ENCODE results near the gene MOB1B.

MOB1B gene

GRCh38 chr4:70901984-70902576 lies at the start of gene MOB1B:
Gene MOB1B (plus strand): TSS chr4:70902369. CDS start chr4:70902537, 168 bp downstream.
- peak within 1 kb of the TSS; percentile 86 to 91 for H3K9ac ChIP-seq (ENCODE audit: low read length in 2 of 2)
- H3K27ac ChIP-seq (ENCODE audit: low read length): peak within 1 kb of the TSS; percentile 86
- H3K4me1 ChIP-seq (ENCODE audit: control insufficient read depth, insufficient read depth, low read length): peaks cover 5% of the 10 kb centered on the region
- H3K36me3 ChIP-seq (ENCODE audit: control insufficient read depth in 2 of 2, insufficient read depth in 2 of 2, low read length in 2 of 2): peaks cover 0 to 4% of the 10 kb centered on the region in 2 donors
- no peaks in the 10 kb centered on the region for H3K27me3 ChIP-seq (ENCODE audit: control insufficient read depth in 1 of 2, insufficient read depth in 2 of 2, low read length in 2 of 2)
- no peaks in the 10 kb centered on the region for H3K9me3 ChIP-seq (ENCODE audit: control insufficient read depth in 2 of 2, low read length in 2 of 2)
- H3K4me3 ChIP-seq (ENCODE audit: low read length in 2 of 2): peak within 1 kb of the TSS; percentile 91 to 98

DNA sequence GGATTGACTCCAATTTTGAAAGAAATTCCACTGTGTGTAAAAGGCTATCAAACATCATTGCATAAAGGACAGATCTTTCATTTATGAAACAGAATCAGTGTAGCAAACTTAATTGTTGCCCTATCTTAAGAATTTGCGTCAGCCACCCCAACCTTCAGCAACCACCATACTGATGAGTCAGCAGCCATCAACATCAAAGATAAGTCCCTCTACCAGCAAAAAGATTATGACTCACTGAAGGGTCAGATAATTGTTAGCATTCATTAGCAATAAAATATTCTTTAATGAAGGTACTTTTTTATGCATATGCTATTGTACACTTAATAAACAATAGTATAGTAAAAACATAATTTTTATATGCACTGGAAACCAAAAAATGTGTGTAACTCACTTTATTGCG lies 46.7 kb upstream of the MOB1B start:
- H3K4me1 ChIP-seq (ENCODE audit: control insufficient read depth, insufficient read depth, low read length): no peaks in the 10 kb centered on the region
- H3K27ac ChIP-seq (ENCODE audit: low read length): no peak overlapping the region
- no peak overlapping the region for H3K4me3 ChIP-seq (ENCODE audit: low read length in 2 of 2)
- H3K27me3 ChIP-seq (ENCODE audit: control insufficient read depth in 1 of 2, insufficient read depth in 2 of 2, low read length in 2 of 2): no peaks in the 10 kb centered on the region
- no peaks in the 10 kb centered on the region for H3K9me3 ChIP-seq (ENCODE audit: control insufficient read depth in 2 of 2, low read length in 2 of 2)
- no peak overlapping the region for H3K9ac ChIP-seq (ENCODE audit: low read length in 2 of 2)
- no peaks in the 10 kb centered on the region for H3K36me3 ChIP-seq (ENCODE audit: control insufficient read depth in 2 of 2, insufficient read depth in 2 of 2, low read length in 2 of 2)

DNA sequence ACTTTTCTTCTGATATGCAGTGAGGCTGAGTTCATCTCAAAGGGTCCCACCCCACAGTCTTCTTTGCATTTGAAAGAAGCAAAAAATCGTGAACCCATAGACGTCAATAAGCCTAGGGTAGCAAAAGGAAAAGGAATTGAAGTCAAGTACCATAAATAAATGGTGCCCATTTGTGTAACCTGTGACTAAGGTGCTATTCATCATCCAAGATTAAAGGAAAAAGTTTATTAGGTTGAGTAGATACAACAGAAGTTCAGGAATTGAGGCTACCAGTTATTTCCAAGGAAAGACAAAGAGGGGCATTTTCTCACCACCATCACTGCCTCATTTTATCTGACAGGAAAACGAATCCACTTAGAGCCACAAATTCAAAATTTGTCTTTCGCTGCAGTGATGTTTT lies 43.7 kb upstream of the MOB1B start:
- Histone ChIP-seq H3K27ac (ENCODE audit: low read length) (no peak overlapping the region), H3K27me3 (ENCODE audit: control insufficient read depth in 1 of 2, insufficient read depth in 2 of 2, low read length in 2 of 2) (no peaks in the 10 kb centered on the region), H3K4me3 (ENCODE audit: low read length in 2 of 2) (no peak overlapping the region)

DNA sequence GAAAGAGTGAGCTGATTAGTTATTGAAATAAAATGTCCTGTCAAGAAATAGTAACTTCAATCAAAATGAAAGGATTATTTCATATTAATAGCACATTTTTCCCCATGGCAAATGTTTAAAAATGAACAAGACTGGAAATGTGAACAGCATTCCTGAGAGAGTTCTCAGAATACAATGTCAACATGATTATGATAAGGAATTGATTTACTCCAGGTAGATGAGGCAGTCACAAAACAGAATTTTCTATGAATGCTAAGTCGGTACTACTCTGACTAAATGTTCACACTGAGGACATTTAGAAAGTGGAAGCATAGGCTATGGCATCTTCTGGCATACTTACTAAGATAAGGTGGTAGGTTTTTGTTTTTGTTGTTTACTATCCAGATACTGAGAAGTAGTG lies 43.1 kb upstream of the MOB1B start:
- Histone ChIP-seq H3K4me3 (ENCODE audit: low read length in 2 of 2) (no peak overlapping the region), H3K36me3 (ENCODE audit: control insufficient read depth in 2 of 2, insufficient read depth in 2 of 2, low read length in 2 of 2) (no peaks in the 10 kb centered on the region), H3K27me3 (ENCODE audit: control insufficient read depth in 1 of 2, insufficient read depth in 2 of 2, low read length in 2 of 2) (no peaks in the 10 kb centered on the region), H3K4me1 (ENCODE audit: control insufficient read depth, insufficient read depth, low read length) (no peaks in the 10 kb centered on the region), H3K9ac (ENCODE audit: low read length in 2 of 2) (no peak overlapping the region), H3K27ac (ENCODE audit: low read length) (no peak overlapping the region), H3K9me3 (ENCODE audit: control insufficient read depth in 2 of 2, low read length in 2 of 2) (no peaks in the 10 kb centered on the region)

More for the DNA sequence above, 43.7 kb upstream of the MOB1B start:
- Histone ChIP-seq H3K36me3 (ENCODE audit: control insufficient read depth in 2 of 2, insufficient read depth in 2 of 2, low read length in 2 of 2) (no peaks in the 10 kb centered on the region), H3K9me3 (ENCODE audit: control insufficient read depth in 2 of 2, low read length in 2 of 2) (no peaks in the 10 kb centered on the region), H3K4me1 (ENCODE audit: control insufficient read depth, insufficient read depth, low read length) (no peaks in the 10 kb centered on the region), H3K9ac (ENCODE audit: low read length in 2 of 2) (no peak overlapping the region)

- H3K4me3 ChIP-seq (ENCODE audit: low read length in 2 of 2): no peak overlapping the region
- H3K36me3 ChIP-seq (ENCODE audit: control insufficient read depth in 2 of 2, insufficient read depth in 2 of 2, low read length in 2 of 2): no peaks in the 10 kb centered on the region
- H3K27me3 ChIP-seq (ENCODE audit: control insufficient read depth in 1 of 2, insufficient read depth in 2 of 2, low read length in 2 of 2): no peaks in the 10 kb centered on the region
- no peaks in the 10 kb centered on the region for H3K9me3 ChIP-seq (ENCODE audit: control insufficient read depth in 2 of 2, low read length in 2 of 2)
- no peak overlapping the region for H3K9ac ChIP-seq (ENCODE audit: low read length in 2 of 2)
- no peak overlapping the region for H3K27ac ChIP-seq (ENCODE audit: low read length)
- no peaks in the 10 kb centered on the region for H3K4me1 ChIP-seq (ENCODE audit: control insufficient read depth, insufficient read depth, low read length)
Measured at GRCh38 chr4:70863099-70863790, 38.9 kb upstream of the MOB1B start.

DNA sequence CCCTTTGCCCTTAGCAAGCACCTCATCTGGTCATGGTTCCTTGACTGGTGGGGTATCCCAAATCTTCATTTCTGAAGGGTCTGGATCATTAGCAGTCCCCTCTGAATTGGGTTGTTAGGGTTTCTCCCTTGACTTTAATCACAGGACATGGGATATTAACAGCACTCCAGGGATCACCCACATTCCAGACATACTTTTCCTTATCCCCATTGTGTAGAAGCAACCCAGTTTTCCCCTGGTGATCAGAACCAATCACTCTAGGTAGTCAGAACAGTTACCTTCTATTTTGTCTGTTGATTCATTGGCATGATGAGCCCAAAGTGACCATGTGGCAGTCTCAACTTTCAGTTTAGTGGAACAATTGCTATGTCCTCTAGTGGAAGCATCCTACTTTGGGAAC lies 33.4 kb upstream of the MOB1B start:
- no peaks in the 10 kb centered on the region for H3K9me3 ChIP-seq (ENCODE audit: control insufficient read depth in 2 of 2, low read length in 2 of 2)
- no peak overlapping the region for H3K27ac ChIP-seq (ENCODE audit: low read length)
- no peaks in the 10 kb centered on the region for H3K36me3 ChIP-seq (ENCODE audit: control insufficient read depth in 2 of 2, insufficient read depth in 2 of 2, low read length in 2 of 2)
- H3K27me3 ChIP-seq (ENCODE audit: control insufficient read depth in 1 of 2, insufficient read depth in 2 of 2, low read length in 2 of 2): no peaks in the 10 kb centered on the region
- H3K4me1 ChIP-seq (ENCODE audit: control insufficient read depth, insufficient read depth, low read length): no peaks in the 10 kb centered on the region
- H3K4me3 ChIP-seq (ENCODE audit: low read length in 2 of 2): no peak overlapping the region
- no peak overlapping the region for H3K9ac ChIP-seq (ENCODE audit: low read length in 2 of 2)

DNA sequence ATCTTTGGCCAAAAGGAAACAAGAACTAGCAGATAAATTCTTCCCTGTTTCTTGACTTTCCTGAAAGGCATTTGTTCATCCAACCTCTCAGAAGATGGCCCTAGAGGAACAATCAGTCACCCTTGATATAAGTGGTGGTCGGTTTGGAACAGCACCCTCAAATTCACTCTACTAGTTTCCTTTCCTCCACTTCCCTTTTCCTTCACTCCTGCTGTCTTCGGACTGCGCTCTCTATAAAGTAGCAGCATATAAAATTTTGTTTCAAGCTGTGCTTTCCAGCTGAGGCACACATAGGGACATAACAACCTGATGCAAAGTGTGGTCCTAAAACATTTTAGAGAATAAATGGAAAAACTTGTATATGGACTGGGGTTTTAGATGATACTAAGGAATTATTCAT lies 29.0 kb upstream of the MOB1B start:
- Histone ChIP-seq H3K27ac (ENCODE audit: low read length) (no peak overlapping the region), H3K9ac (ENCODE audit: low read length in 2 of 2) (no peak overlapping the region), H3K36me3 (ENCODE audit: control insufficient read depth in 2 of 2, insufficient read depth in 2 of 2, low read length in 2 of 2) (no peaks in the 10 kb centered on the region), H3K27me3 (ENCODE audit: control insufficient read depth in 1 of 2, insufficient read depth in 2 of 2, low read length in 2 of 2) (no peaks in the 10 kb centered on the region), H3K4me3 (ENCODE audit: low read length in 2 of 2) (no peak overlapping the region), H3K9me3 (ENCODE audit: control insufficient read depth in 2 of 2, low read length in 2 of 2) (no peaks in the 10 kb centered on the region), H3K4me1 (ENCODE audit: control insufficient read depth, insufficient read depth, low read length) (no peaks in the 10 kb centered on the region)

DNA sequence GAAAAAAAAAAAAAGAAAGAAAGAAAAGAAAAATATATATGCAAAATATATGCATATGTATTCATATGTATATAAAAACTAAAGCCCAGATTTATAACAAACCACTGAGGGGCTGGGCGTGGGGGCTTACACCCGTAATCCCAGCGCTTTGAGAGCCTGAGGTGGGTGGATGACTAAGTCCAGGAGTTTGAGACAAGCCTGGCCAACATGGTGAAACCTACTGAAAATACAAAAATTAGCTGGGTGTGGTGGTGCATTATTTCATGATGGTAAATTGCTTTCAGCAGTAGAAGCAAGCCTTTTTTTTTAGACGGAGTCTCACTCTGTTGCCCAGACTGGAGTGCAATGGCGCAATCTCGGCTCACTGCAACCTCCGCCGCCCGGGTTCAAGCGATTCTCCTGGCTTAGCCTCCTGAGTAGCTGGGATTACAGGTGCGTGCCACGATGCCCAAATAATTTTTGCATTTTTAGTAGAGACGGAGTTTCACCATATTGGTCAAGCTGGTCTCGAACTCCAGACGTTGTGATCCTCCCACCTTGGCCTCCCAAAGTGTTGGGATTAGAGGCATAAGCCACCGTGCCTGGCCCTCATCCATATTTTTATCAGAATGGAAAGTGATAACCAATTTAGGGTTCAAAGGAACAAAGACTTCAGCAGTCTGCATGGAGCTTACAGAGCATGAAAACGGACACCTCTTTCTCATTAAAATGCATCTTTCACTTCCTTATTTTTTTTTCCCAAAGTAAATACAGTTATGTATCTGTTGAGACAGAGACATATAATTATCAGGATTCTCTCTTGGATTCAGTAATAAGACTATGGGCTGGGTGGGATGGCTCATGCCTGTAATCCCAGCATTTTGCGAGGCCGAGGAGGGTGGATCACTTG lies 27.7 kb upstream of the MOB1B start:
- Histone ChIP-seq H3K36me3 (ENCODE audit: control insufficient read depth in 2 of 2, insufficient read depth in 2 of 2, low read length in 2 of 2) (no peaks in the 10 kb centered on the region), H3K9me3 (ENCODE audit: control insufficient read depth in 2 of 2, low read length in 2 of 2) (no peaks in the 10 kb centered on the region), H3K4me3 (ENCODE audit: low read length in 2 of 2) (no peak overlapping the region), H3K27ac (ENCODE audit: low read length) (no peak overlapping the region), H3K27me3 (ENCODE audit: control insufficient read depth in 1 of 2, insufficient read depth in 2 of 2, low read length in 2 of 2) (no peaks in the 10 kb centered on the region), H3K9ac (ENCODE audit: low read length in 2 of 2) (no peak overlapping the region), H3K4me1 (ENCODE audit: control insufficient read depth, insufficient read depth, low read length) (no peaks in the 10 kb centered on the region)

GRCh38 chr4:70877556-70877955 lies 24.6 kb upstream of the MOB1B start:
- no peaks in the 10 kb centered on the region for H3K9me3 ChIP-seq (ENCODE audit: control insufficient read depth in 2 of 2, low read length in 2 of 2)

DNA sequence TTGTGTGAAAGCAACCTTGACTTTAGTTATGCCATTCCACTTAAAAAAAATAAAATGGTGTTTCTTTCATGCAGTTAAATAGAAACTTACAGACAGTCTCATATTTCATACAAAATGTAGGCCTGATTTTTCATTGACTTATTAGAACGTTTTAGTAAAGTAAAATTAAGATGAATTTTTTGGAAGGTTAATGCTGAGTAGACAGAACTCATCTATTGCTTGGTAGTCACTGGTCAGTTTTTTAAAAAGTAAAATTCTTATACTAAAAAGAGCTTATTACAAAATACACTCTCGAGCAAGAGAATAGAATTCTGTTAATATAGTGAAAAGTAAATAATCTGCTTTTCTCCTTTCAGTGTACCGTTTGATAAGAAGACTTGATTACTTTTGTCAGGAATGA lies 21.4 kb upstream of the MOB1B start:
- Histone ChIP-seq H3K4me3 (ENCODE audit: low read length in 2 of 2) (no peak overlapping the region), H3K9ac (ENCODE audit: low read length in 2 of 2) (no peak overlapping the region), H3K36me3 (ENCODE audit: control insufficient read depth in 2 of 2, insufficient read depth in 2 of 2, low read length in 2 of 2) (no peaks in the 10 kb centered on the region), H3K27ac (ENCODE audit: low read length) (no peak overlapping the region), H3K27me3 (ENCODE audit: control insufficient read depth in 1 of 2, insufficient read depth in 2 of 2, low read length in 2 of 2) (no peaks in the 10 kb centered on the region), H3K9me3 (ENCODE audit: control insufficient read depth in 2 of 2, low read length in 2 of 2) (no peaks in the 10 kb centered on the region), H3K4me1 (ENCODE audit: control insufficient read depth, insufficient read depth, low read length) (no peaks in the 10 kb centered on the region)

More at GRCh38 chr4:70877556-70877955, 24.6 kb upstream of the MOB1B start:
- Histone ChIP-seq H3K27me3 (ENCODE audit: control insufficient read depth in 1 of 2, insufficient read depth in 2 of 2, low read length in 2 of 2) (no peaks in the 10 kb centered on the region), H3K27ac (ENCODE audit: low read length) (no peak overlapping the region), H3K9ac (ENCODE audit: low read length in 2 of 2) (no peak overlapping the region), H3K4me3 (ENCODE audit: low read length in 2 of 2) (no peak overlapping the region), H3K4me1 (ENCODE audit: control insufficient read depth, insufficient read depth, low read length) (no peaks in the 10 kb centered on the region), H3K36me3 (ENCODE audit: control insufficient read depth in 2 of 2, insufficient read depth in 2 of 2, low read length in 2 of 2) (no peaks in the 10 kb centered on the region)

All from stomach smooth muscle (tissue), 2 donors.